Measurements from ENCODE around the gene PDILT.

DNA sequence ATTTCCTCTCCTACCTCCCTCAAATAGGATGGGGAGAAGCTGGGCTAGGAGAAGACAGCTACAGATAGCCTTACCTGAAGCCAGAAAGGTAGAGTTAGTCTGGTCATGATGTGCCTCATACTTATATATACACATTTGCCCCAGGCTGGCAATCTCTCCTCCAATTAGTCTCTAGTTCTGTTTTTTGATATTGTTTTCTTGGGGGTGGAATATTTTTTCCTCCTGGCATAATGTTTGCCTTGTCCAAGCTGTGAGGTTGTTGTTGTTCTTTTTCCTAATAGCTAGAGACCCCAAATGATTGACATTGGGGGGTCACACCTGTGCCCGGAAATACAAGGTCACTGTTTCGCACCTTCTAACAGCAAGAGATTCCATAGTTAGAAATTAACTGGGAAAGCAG, 51.9 kb downstream of the PDILT start, which contains the start of gene UMOD:
- no peak for TF ChIP-seq EP300 (IDR thresholded peaks at IDR 0.05)
- TF ChIP-seq POLR2A (IDR thresholded peaks at IDR 0.05; ENCODE audit: low read depth): no peak
- TF ChIP-seq, protein P1, sequence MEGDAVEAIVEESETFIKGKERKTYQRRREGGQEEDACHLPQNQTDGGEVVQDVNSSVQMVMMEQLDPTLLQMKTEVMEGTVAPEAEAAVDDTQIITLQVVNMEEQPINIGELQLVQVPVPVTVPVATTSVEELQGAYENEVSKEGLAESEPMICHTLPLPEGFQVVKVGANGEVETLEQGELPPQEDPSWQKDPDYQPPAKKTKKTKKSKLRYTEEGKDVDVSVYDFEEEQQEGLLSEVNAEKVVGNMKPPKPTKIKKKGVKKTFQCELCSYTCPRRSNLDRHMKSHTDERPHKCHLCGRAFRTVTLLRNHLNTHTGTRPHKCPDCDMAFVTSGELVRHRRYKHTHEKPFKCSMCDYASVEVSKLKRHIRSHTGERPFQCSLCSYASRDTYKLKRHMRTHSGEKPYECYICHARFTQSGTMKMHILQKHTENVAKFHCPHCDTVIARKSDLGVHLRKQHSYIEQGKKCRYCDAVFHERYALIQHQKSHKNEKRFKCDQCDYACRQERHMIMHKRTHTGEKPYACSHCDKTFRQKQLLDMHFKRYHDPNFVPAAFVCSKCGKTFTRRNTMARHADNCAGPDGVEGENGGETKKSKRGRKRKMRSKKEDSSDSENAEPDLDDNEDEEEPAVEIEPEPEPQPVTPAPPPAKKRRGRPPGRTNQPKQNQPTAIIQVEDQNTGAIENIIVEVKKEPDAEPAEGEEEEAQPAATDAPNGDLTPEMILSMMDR (IDR thresholded peaks at IDR 0.05): no peak
- TF ChIP-seq POLR2AphosphoS5 (IDR thresholded peaks at IDR 0.05): no peak

Measured in esophagus muscularis mucosa (tissue), 4 donors.